Measurements from ENCODE around the gene CLDN14. TPM values are rescaled to one million over a fixed set of nuclear protein-coding genes. Genes with fewer than 3 reads are reported as not detected.

CLDN14 gene
- total RNA-seq, 2 experiments from 2014 or later = not detected

DNA sequence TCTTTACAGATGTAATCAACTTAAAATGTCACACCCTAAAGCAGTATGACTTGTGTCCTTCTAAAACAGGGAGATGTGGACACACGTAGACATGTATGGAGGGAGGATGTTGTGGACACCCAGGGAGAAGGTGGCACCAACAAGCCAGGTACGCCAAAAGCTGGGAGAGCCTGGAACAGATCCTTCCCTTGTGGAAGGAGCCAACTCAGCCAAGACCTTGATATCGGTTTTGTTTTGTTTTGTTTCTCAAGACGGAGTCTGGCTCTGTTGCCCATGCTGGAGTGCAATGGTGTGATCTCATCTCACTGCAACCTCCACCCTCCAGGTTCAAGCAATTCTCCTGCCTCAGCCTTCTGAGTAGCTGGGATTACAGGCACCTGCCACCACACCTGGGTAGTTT, 49.1 kb downstream of the CLDN14 start:
- Mint-ChIP-seq H3K9me3 (no peaks in the 10 kb centered on the region), H3K4me3 (no peak overlapping the region), H3K4me1 (peaks cover 13% of the 10 kb centered on the region), H3K27me3 (peaks cover 7% of the 10 kb centered on the region), H3K36me3 (no peaks in the 10 kb centered on the region), H3K27ac (no peak overlapping the region)
- DNase-seq (no peak), ATAC-seq (ENCODE audit: low read depth) (no peak)
- POLR2A ChIA-PET = no interaction called here

GRCh38 chr21:36429947-36430546, 49.9 kb downstream of the CLDN14 start:
- POLR2A ChIA-PET = interaction anchor here (2.1 kb wide), 1 partner anchor 294 kb away, joined by 7 read pairs; no protein-coding TSS in a partner anchor
- Mint-ChIP-seq H3K4me3 (peak overlapping the region; percentile 65), H3K9me3 (no peaks in the 10 kb centered on the region), H3K4me1 (peaks cover 13% of the 10 kb centered on the region), H3K27ac (peak overlapping the region; percentile 60), H3K27me3 (peaks cover 7% of the 10 kb centered on the region), H3K36me3 (no peaks in the 10 kb centered on the region)
- ATAC-seq (ENCODE audit: low read depth) (peak; percentile 93), DNase-seq (peak; percentile 64)

DNA sequence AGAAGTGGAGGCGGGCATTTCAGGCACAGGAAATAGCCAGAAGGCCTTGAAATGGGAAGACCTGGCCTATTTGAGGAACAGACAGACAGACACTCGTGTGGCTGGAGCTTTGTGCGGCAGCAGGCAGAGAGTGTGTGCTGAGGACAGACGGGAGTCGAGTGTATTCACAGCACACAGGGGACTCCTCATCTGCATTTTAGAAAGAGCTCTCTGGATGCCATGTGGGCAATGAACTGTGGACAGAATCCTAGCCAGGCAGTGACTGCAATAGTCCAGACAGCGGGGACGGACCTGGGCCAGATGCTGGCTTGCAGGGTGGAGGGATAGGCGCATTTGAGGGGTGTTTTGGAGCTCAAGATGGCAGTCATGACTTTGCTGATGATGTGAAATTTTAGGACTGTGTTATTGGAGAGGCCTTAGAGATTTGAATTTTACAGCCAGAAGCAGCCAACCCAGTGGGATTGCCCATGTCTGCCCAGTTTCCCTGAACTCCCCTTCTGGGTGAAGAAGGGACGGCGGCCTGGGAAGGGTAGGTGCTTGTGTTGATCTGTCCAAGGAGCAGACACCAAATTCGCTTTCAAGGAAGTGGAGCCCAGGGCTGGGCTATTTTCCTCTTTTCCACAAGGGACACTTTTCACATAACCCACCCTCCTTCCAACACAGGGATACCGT, 51.0 kb downstream of the CLDN14 start:
- Mint-ChIP-seq H3K36me3 (no peaks in the 10 kb centered on the region), H3K27me3 (peaks cover 7% of the 10 kb centered on the region), H3K4me3 (no peak overlapping the region), H3K4me1 (peaks cover 13% of the 10 kb centered on the region), H3K27ac (peak overlapping the region; percentile 12), H3K9me3 (no peaks in the 10 kb centered on the region)
- DNase-seq (no peak), ATAC-seq (ENCODE audit: low read depth) (no peak)
- POLR2A ChIA-PET = interaction anchor here (2.1 kb wide), 1 partner anchor 293 kb away, joined by 7 read pairs; no protein-coding TSS in a partner anchor

GRCh38 chr21:36427502-36427901, 52.4 kb downstream of the CLDN14 start:
- H3K4me1 Mint-ChIP-seq = peaks cover 18% of the 10 kb centered on the region
- no peak overlapping the region for H3K27ac Mint-ChIP-seq
- H3K4me3 Mint-ChIP-seq = no peak overlapping the region
- H3K9me3 Mint-ChIP-seq = no peaks in the 10 kb centered on the region
- ATAC-seq (ENCODE audit: low read depth) (no peak), DNase-seq (no peak)
- POLR2A ChIA-PET = interaction anchor here (0.8 kb wide), 1 partner anchor 9 kb away, joined by 5 read pairs; no protein-coding TSS in a partner anchor
- H3K27me3 Mint-ChIP-seq = peaks cover 7% of the 10 kb centered on the region
- H3K36me3 Mint-ChIP-seq = peaks cover 3% of the 10 kb centered on the region

DNA sequence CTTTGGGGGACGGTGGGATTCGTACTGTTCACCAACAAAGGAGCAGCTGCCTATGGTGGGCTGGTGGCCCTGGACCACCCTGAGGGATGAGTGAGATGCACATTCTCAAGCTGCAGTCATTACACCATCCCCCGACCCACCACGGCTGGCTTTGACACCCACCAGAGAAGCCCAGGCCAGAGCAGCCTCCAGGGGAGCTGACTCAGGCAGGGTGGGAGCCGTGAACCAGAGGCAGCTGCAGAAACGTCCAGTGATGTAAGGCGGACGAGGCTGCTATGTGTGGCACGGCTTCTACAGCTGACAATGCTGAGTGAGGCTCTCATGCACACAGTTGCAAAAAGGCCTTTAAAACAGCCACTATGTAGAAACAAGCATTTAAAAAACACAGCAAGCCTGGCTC, 54.6 kb downstream of the CLDN14 start:
- H3K9me3 Mint-ChIP-seq = no peaks in the 10 kb centered on the region
- H3K27ac Mint-ChIP-seq = no peak overlapping the region
- no peak overlapping the region for H3K4me3 Mint-ChIP-seq
- POLR2A ChIA-PET = interaction anchor here (0.7 kb wide), 1 partner anchor 46 kb away, joined by 3 read pairs; no protein-coding TSS in a partner anchor
- H3K27me3 Mint-ChIP-seq = peaks cover 3% of the 10 kb centered on the region
- H3K4me1 Mint-ChIP-seq = peaks cover 14% of the 10 kb centered on the region
- H3K36me3 Mint-ChIP-seq = peaks cover 4% of the 10 kb centered on the region
- DNase-seq (no peak), ATAC-seq (ENCODE audit: low read depth) (no peak)

DNA sequence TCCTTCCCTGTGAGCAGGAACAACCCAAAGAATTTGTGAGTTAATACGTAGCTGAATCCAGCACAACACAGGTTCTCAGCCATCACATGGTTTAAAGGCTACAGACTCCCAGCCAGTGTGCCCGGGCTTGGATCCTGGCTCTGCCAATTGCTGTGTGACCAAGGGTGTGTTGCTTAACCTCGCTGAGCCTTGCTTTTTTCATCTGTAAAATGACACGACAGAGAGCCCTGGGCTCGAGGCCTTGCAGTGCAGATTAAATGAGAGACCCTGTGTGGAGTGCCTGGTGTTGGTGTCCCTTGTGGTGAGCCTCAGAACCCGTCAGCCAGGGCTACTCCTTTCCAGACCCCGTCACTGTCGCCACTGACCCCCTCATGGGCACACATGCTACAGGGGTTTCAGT, 55.3 kb downstream of the CLDN14 start:
- no peak for ATAC-seq (ENCODE audit: low read depth)
- no peak overlapping the region for H3K27ac Mint-ChIP-seq
- POLR2A ChIA-PET = no interaction called here

DNA sequence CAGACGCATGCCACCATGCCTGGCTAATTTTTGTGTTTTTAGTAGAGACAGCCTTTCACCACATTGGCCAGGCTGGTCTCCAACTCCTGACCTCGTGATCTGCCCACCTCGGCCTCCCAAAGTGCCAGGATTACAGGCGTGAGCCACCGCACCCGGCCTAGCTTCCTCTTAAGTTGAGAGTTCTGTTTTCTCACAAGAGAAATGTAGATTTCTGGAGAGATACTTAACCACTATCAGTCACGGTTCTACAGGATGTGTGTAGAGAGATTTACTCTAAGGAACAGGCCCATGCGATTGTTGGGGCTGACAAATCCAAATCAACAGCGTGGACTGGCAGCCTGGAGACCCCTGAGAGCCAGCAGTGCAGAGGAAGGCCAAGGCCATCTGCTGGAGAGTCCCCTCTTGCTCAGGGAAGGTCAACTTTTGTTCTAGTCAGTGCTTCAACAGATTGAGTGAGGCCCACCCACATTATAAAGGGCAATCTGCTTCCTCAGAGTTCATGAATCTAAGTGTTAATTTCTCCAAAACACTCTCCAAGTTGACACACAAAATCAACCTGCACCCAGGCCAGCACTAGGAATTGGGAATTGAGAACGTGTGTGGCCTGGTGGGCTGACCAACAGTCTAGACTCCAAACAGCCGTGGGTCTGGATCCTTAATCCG, 56.0 kb downstream of the CLDN14 start:
- no peaks in the 10 kb centered on the region for H3K9me3 Mint-ChIP-seq
- POLR2A ChIA-PET = no interaction called here
- DNase-seq (no peak), ATAC-seq (ENCODE audit: low read depth) (no peak)
- H3K27me3 Mint-ChIP-seq = no peaks in the 10 kb centered on the region
- H3K27ac Mint-ChIP-seq = no peak overlapping the region
- H3K4me1 Mint-ChIP-seq = peaks cover 5% of the 10 kb centered on the region
- no peak overlapping the region for H3K4me3 Mint-ChIP-seq
- H3K36me3 Mint-ChIP-seq = peaks cover 6% of the 10 kb centered on the region

More for the DNA sequence above, 55.3 kb downstream of the CLDN14 start:
- Mint-ChIP-seq H3K4me3 (no peak overlapping the region), H3K4me1 (peaks cover 8% of the 10 kb centered on the region), H3K36me3 (peaks cover 6% of the 10 kb centered on the region), H3K9me3 (no peaks in the 10 kb centered on the region), H3K27me3 (no peaks in the 10 kb centered on the region)
- no peak for DNase-seq

DNA sequence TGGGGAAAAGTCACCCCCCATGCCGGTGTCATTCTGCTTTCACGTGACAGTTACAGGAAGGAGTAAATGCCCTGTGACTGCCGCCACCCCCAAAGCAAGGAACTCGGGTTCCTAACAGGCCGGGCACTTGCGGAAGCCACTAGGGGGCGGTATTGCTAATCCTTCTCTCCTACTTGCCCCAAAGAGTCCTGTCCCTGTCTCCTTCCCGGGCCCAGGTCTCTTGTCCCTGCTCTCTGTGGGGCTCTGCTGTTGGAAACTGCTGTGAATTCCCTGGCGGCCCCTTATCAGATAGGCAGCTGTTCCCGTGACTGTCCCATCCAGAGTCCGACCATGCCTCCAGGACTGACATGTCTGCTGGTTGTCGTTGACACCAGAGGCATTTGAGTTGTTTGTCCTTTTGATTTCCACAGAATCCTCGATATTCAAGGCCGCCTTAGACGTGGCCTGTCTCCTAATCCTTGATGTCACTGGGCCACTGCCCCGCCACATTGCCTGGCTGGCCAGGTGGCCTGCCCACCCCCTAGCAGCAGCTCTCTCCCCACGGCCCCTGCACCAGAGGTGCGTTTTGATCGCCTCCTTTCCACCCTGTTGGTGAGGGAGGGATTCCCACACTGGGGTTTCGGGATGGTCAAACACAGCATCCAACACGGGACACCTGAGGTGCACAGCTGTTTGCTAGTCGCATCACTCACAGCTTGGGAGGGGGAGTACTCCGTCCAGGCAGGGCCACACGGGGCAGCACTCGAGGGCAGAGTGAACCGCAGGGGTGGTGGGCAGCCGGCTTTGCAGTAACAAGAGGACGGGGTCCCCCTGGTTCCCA, 57.4 kb downstream of the CLDN14 start:
- POLR2A ChIA-PET = no interaction called here
- ATAC-seq (ENCODE audit: low read depth) = peak; percentile 51
- H3K36me3 Mint-ChIP-seq = peaks cover 8% of the 10 kb centered on the region
- no peaks in the 10 kb centered on the region for H3K27me3 Mint-ChIP-seq
- H3K4me3 Mint-ChIP-seq = no peak overlapping the region
- no peaks in the 10 kb centered on the region for H3K9me3 Mint-ChIP-seq
- H3K27ac Mint-ChIP-seq = no peak overlapping the region
- DNase-seq = peak; percentile 50
- H3K4me1 Mint-ChIP-seq = peaks cover 5% of the 10 kb centered on the region

DNA sequence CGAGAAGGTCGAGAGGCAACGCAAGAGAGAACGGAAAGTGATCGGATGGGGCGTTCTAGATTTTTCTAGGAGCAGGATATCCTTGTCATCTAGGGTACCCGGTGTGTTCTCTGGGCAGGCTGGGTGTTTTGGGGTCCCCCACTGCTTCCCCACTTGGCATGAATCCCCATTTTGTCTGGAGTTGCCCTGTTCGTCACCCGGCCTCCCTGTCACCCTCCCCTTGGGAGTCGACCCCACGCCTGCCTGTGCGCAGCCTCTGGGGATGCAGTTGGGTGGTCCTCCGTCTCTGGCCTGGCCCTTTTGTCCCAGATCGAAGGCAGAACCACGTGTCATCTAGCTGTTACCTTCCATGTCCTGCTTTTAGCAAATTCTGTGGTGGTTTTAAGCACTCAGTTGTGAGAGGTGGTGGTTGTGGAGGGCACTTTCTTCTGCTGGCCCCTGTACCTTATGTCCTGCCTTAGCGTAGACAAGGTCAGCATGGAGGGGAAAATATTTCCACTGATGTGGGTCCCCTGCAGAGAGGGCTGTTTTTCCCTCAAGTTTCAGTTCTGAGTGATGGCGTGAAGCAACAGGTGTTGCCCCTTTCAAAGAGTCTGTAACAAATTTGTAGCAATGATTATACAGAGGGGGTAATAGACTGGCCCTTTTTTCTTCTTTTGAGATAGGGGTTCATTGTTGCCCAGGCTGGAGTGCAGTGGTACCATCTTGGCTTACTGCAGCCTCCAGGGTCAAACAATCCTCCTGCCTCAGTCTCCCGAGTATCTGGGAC, 59.2 kb downstream of the CLDN14 start:
- H3K27ac Mint-ChIP-seq = no peak overlapping the region
- no peak for DNase-seq
- H3K9me3 Mint-ChIP-seq = no peaks in the 10 kb centered on the region
- no peak overlapping the region for H3K4me3 Mint-ChIP-seq
- POLR2A ChIA-PET = no interaction called here
- H3K4me1 Mint-ChIP-seq = peaks cover 5% of the 10 kb centered on the region
- no peak for ATAC-seq (ENCODE audit: low read depth)
- no peaks in the 10 kb centered on the region for H3K27me3 Mint-ChIP-seq
- peaks cover 11% of the 10 kb centered on the region for H3K36me3 Mint-ChIP-seq

DNA sequence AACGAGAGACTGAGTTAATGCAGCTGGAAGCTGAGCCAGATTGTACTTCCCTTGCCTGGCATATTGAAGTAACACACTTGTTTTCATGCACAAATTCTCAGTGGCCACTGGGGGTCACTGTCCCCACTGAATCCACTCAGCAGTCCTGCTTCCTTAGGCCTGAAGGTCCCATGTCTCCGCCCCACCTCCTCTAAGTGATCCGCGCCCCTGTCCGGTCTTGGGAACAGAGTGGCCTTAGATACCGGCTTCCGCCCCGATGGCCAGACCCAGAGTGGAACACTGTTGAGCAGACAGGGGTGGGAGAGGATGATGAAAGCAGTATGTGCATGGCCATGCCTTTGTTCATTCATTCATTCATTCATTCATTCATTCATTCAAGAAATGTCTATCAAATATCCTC, 59.9 kb downstream of the CLDN14 start:
- Mint-ChIP-seq H3K4me1 (peaks cover 5% of the 10 kb centered on the region), H3K36me3 (peaks cover 15% of the 10 kb centered on the region), H3K27me3 (no peaks in the 10 kb centered on the region), H3K27ac (no peak overlapping the region), H3K4me3 (no peak overlapping the region), H3K9me3 (no peaks in the 10 kb centered on the region)
- ATAC-seq (ENCODE audit: low read depth) (peak; percentile 62), DNase-seq (peak; percentile 50)
- POLR2A ChIA-PET = interaction anchor here (0.6 kb wide), 1 partner anchor 281 kb away, joined by 4 read pairs; no protein-coding TSS in a partner anchor

- no peaks in the 10 kb centered on the region for H3K27me3 Mint-ChIP-seq
- H3K36me3 Mint-ChIP-seq = peaks cover 17% of the 10 kb centered on the region
- peaks cover 5% of the 10 kb centered on the region for H3K4me1 Mint-ChIP-seq
- H3K4me3 Mint-ChIP-seq = no peak overlapping the region
- POLR2A ChIA-PET = interaction anchor here (0.6 kb wide), 1 partner anchor 280 kb away, joined by 4 read pairs; no protein-coding TSS in a partner anchor
- ATAC-seq (ENCODE audit: low read depth) = no peak
- H3K9me3 Mint-ChIP-seq = no peaks in the 10 kb centered on the region
- DNase-seq = no peak
- no peak overlapping the region for H3K27ac Mint-ChIP-seq
Measured at GRCh38 chr21:36419241-36419640, 60.7 kb downstream of the CLDN14 start.

GRCh38 chr21:36415375-36415774, 64.5 kb downstream of the CLDN14 start:
- Mint-ChIP-seq H3K27me3 (no peaks in the 10 kb centered on the region), H3K36me3 (peaks cover 26% of the 10 kb centered on the region)

More at GRCh38 chr21:36415375-36415774, 64.5 kb downstream of the CLDN14 start:
- H3K9me3 Mint-ChIP-seq = no peaks in the 10 kb centered on the region
- ATAC-seq (ENCODE audit: low read depth) = no peak
- DNase-seq = no peak
- POLR2A ChIA-PET = no interaction called here
- no peak overlapping the region for H3K27ac Mint-ChIP-seq
- no peak overlapping the region for H3K4me3 Mint-ChIP-seq
- H3K4me1 Mint-ChIP-seq = peaks cover 1% of the 10 kb centered on the region

All from activated naive CD8-positive, alpha-beta T cell treated with anti-CD3 and anti-CD28 coated beads, Interleukin-2, amount 10 ng/mL, durations not matched to agents 7 days and 5 days (primary cell).